Ishikawa (cell line): ENCODE results near the gene NCBP1.

Experiments used
- CEBPB ChIP-seq: IDR thresholded peaks from 2 replicates; pipeline ENCODE4 v1.6.1; 2012
- CREB1 ChIP-seq: IDR thresholded peaks from 2 replicates; pipeline ENCODE4 v1.6.1; 2012; ENCODE audit warnings: low read depth
- EGR1 ChIP-seq: IDR thresholded peaks from 2 replicates; pipeline ENCODE4 v1.6.1; 2012
- EP300 ChIP-seq: IDR thresholded peaks from 2 replicates; pipeline ENCODE4 v1.6.1; 2012; ENCODE audit warnings: borderline replicate concordance
- FOXM1 ChIP-seq: IDR thresholded peaks from 2 replicates; pipeline ENCODE4 v1.6.1; 2012; ENCODE audit warnings: low read depth, borderline replicate concordance
- NFIC ChIP-seq: IDR thresholded peaks from 2 replicates; pipeline ENCODE4 v1.6.1; 2012
- RAD21 ChIP-seq: IDR thresholded peaks from 2 replicates; pipeline ENCODE4 v1.6.1; 2012; ENCODE audit warnings: low read depth
- REST ChIP-seq: IDR thresholded peaks from 2 replicates; pipeline ENCODE4 v1.6.1; 2012; ENCODE audit warnings: low read depth, mild to moderate bottlenecking
- TAF1 ChIP-seq: IDR thresholded peaks from 2 replicates; pipeline ENCODE4 v1.6.1; 2012; ENCODE audit warnings: low read depth, mild to moderate bottlenecking
- TCF12 ChIP-seq: IDR thresholded peaks from 2 replicates; pipeline ENCODE4 v1.6.1; 2012; ENCODE audit warnings: low read depth
- TEAD4 ChIP-seq: IDR thresholded peaks from 2 replicates; pipeline ENCODE4 v1.6.1; 2012
- YY1 ChIP-seq: IDR thresholded peaks from 2 replicates; pipeline ENCODE4 v1.6.1; 2012; ENCODE audit warnings: low read depth
- ZBTB7A ChIP-seq: IDR thresholded peaks from 2 replicates; pipeline ENCODE4 v1.6.1; 2012; ENCODE audit warnings: low read depth
- TF ChIP-seq, protein P1 (sequence below): IDR thresholded peaks from 2 replicates; pipeline ENCODE4 v1.6.1; 2012
- TF ChIP-seq, protein P2 (sequence below): IDR thresholded peaks from 2 replicates; pipeline ENCODE4 v1.6.1; 2012

Gene NCBP1

GRCh38 chr9:97705354-97705950 lies 71.8 kb downstream of the NCBP1 start:
- TF ChIP-seq ZBTB7A (no peak), RAD21 (no peak), TCF12 (no peak), REST (no peak), EGR1 (no peak), YY1 (no peak), CREB1 (no peak), TAF1 (no peak), CEBPB (no peak), TEAD4 (no peak), FOXM1 (no peak), EP300 (no peak), NFIC (no peak)
- TF ChIP-seq, protein P1, sequence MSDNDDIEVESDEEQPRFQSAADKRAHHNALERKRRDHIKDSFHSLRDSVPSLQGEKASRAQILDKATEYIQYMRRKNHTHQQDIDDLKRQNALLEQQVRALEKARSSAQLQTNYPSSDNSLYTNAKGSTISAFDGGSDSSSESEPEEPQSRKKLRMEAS, result no peak
- TF ChIP-seq, protein P2, sequence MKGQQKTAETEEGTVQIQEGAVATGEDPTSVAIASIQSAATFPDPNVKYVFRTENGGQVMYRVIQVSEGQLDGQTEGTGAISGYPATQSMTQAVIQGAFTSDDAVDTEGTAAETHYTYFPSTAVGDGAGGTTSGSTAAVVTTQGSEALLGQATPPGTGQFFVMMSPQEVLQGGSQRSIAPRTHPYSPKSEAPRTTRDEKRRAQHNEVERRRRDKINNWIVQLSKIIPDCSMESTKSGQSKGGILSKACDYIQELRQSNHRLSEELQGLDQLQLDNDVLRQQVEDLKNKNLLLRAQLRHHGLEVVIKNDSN, result no peak

GRCh38 chr9:97706246-97706645 lies 72.6 kb downstream of the NCBP1 start:
- TF ChIP-seq EGR1 (no peak), YY1 (no peak), NFIC (no peak), CREB1 (no peak), EP300 (no peak), RAD21 (no peak), TAF1 (no peak)
- TF ChIP-seq, protein P1, result no peak

GRCh38 chr9:97710356-97711222 lies 77.0 kb downstream of the NCBP1 start:
- TF ChIP-seq YY1 (no peak), REST (no peak), RAD21 (peak; percentile 93), TCF12 (no peak), TEAD4 (no peak), ZBTB7A (no peak)
- TF ChIP-seq, protein P2, result no peak

GRCh38 chr9:97711223-97711626 lies 77.6 kb downstream of the NCBP1 start:
- TF ChIP-seq TCF12 (no peak), FOXM1 (no peak), CEBPB (no peak)

- TF ChIP-seq, protein P1, result no peak
- peak; percentile 52 for TF ChIP-seq TEAD4
Observed at GRCh38 chr9:97714435-97714834, 80.8 kb downstream of the NCBP1 start.

GRCh38 chr9:97717866-97718265 lies 84.2 kb downstream of the NCBP1 start:
- TF ChIP-seq FOXM1 (no peak), TAF1 (no peak), TCF12 (no peak), NFIC (no peak), ZBTB7A (no peak), YY1 (no peak), EGR1 (no peak), EP300 (no peak), REST (no peak), RAD21 (no peak), CEBPB (no peak)
- TF ChIP-seq, protein P1, result no peak
- TF ChIP-seq, protein P2, result no peak
